Activated T-cell treated with anti-CD3 and anti-CD28 coated beads for 48 hours (primary cell): ENCODE results near the gene MBOAT2.
"Not testable (repeated sequence)": the region's sequence is repeated elsewhere in the genome, so short reads cannot be mapped to it uniquely, and the experiment has no call there.

Experiments used
- DNase-seq: peaks from one replicate; pipeline ENCODE4 v3.0.0-alpha.2; 2020; ENCODE audit warnings: low read depth

MBOAT2 gene

GRCh38 chr2:9003616-9004337 is at the start of gene MBOAT2:
Gene MBOAT2, minus strand, starts transcription at chr2:9003684. Its CDS starts 70 bp downstream, at chr2:9003614.
- peak; percentile 73 for DNase-seq

- no peak for DNase-seq
Measured at GRCh38 chr2:9052821-9053533, 49.5 kb upstream of the MBOAT2 start.

- not testable (repeated sequence) for DNase-seq
Measured at GRCh38 chr2:9051451-9051850, 48.0 kb upstream of the MBOAT2 start.

- DNase-seq: no peak
Measured at GRCh38 chr2:9050122-9050809, 46.8 kb upstream of the MBOAT2 start.

GRCh38 chr2:9045595-9045994 is 42.1 kb upstream of the MBOAT2 start:
- DNase-seq: no peak

- DNase-seq: not testable (repeated sequence)
Measured at GRCh38 chr2:9043491-9043890, 40.0 kb upstream of the MBOAT2 start.

- no peak for DNase-seq
Measured at GRCh38 chr2:9037166-9037565, 33.7 kb upstream of the MBOAT2 start.

- no peak for DNase-seq
Measured at GRCh38 chr2:9033385-9034168, 30.1 kb upstream of the MBOAT2 start.

GRCh38 chr2:9032536-9033255 is 29.2 kb upstream of the MBOAT2 start:
- DNase-seq: no peak

GRCh38 chr2:9032121-9032520 is 28.6 kb upstream of the MBOAT2 start:
- no peak for DNase-seq

- DNase-seq: no peak
Measured at GRCh38 chr2:9031246-9031645, 27.8 kb upstream of the MBOAT2 start.

GRCh38 chr2:9030841-9031240 is 27.4 kb upstream of the MBOAT2 start:
- DNase-seq: no peak

- DNase-seq: no peak
Measured at GRCh38 chr2:9030190-9030589, 26.7 kb upstream of the MBOAT2 start.

GRCh38 chr2:9029721-9030120 is 26.2 kb upstream of the MBOAT2 start:
- no peak for DNase-seq

GRCh38 chr2:9027884-9028283 is 24.4 kb upstream of the MBOAT2 start:
- no peak for DNase-seq

GRCh38 chr2:9025746-9026145 is 22.3 kb upstream of the MBOAT2 start:
- DNase-seq: no peak

GRCh38 chr2:9024575-9024974 is 21.1 kb upstream of the MBOAT2 start:
- no peak for DNase-seq

- DNase-seq: no peak
Measured at GRCh38 chr2:9021563-9022211, 18.2 kb upstream of the MBOAT2 start.

- DNase-seq: no peak
Measured at GRCh38 chr2:9020267-9020666, 16.8 kb upstream of the MBOAT2 start.

- no peak for DNase-seq
Measured at GRCh38 chr2:9018534-9018933, 15.1 kb upstream of the MBOAT2 start.

- DNase-seq: no peak
Measured at GRCh38 chr2:9018109-9018508, 14.6 kb upstream of the MBOAT2 start.
